Activated CD4-positive, alpha-beta T cell treated with anti-CD3 and anti-CD28 coated beads, Interleukin-2, amount 50 U/mL, for 24 hours (primary cell): ENCODE results near the gene PHF21B.
"Not testable (repeated sequence)": the region's sequence is repeated elsewhere in the genome, so short reads cannot be mapped to it uniquely, and the experiment has no call there.

ENCODE experiments used
- DNase-seq, 2 donors: peaks; one replicate each; pipeline ENCODE4 v3.0.0-alpha.2; 2020; ENCODE audit warnings: low read depth in 1 of 2, low spot score in 1 of 2

PHF21B gene

DNA sequence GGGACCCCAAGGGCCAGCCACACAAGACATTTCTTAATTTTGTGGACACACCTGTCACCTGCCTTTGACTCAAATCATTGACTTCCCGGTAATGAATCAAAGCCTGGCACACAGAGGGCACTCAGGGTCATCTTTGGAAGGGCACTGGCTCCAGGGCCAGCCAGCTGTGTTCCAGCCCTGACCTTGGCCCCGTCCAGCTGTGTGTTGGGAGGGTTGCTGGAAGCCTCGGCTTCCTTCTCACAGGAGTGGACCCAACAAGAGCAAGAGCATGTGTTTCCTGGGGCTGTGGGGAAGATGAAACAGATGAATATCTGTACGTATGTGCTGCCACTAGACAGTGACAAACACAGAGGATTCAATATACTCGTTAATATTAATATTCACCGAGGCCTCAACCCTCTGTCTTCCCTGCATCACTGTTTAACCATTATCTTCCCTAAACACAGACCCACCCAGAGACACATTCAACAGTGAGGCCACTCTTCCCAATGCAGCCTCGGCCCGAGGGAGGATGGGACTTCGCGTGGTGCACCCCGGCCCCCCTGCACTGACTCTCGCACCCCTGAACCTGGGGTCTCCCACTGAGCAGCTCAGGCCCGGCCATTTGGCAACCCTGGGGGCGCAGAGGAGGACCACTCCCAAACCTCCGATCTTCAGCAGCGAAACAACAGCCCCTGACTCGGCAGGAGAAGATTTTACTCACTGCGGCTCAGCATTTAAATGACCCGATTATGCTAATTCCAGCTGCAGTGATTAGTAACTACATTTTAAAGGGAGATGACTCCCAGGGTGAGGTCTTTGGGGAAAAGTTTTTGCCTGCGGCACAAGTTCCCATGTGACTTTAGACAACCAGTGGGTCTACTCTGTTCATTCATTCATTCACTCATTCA, 45.7 kb downstream of the PHF21B start:
- no peak for DNase-seq

GRCh38 chr22:44962741-44963454, 46.9 kb downstream of the PHF21B start:
- DNase-seq: no peak

DNA sequence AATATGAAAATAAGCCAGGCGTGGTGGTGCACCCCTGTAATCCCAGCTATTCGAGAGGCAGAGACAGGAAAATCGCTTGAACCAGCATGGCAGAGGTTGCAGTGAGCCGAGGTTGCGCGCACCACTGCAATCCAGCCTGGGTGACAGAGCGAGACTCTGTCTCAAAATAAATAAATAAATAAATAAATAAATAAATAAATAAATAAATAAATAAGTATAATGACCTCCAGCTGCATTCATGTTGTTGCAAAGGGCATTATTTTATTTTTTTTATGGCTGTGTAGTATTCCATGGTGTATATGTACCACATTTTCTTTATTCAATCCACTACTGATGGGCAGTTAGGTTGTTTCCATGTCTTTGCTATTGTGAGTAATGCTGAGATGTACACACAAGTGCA, 48.1 kb downstream of the PHF21B start:
- DNase-seq: not testable (repeated sequence)

GRCh38 chr22:44956840-44957767, 52.7 kb downstream of the PHF21B start:
- DNase-seq: no peak

DNA sequence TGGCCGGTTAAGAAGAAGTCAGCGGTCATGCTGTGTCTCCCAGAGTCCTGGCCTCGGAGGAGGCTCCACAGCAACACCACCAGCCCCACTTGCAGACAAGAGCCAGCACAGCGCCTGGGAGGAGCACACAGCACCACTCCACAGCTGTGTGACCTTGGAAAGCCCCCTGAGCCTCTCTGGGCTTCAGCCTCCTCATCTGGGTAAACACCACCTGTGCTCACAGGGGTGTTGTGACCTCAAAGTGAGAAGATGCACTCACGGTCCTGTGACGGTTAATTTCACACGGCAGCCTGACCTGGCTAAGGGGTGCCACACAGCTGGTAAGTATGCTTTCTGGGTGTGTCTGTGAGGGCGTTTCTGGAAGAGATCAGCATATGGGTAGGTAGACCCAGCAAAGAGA, 54.7 kb downstream of the PHF21B start:
- DNase-seq: no peak

GRCh38 chr22:44954149-44954548, 55.7 kb downstream of the PHF21B start:
- no peak for DNase-seq

DNA sequence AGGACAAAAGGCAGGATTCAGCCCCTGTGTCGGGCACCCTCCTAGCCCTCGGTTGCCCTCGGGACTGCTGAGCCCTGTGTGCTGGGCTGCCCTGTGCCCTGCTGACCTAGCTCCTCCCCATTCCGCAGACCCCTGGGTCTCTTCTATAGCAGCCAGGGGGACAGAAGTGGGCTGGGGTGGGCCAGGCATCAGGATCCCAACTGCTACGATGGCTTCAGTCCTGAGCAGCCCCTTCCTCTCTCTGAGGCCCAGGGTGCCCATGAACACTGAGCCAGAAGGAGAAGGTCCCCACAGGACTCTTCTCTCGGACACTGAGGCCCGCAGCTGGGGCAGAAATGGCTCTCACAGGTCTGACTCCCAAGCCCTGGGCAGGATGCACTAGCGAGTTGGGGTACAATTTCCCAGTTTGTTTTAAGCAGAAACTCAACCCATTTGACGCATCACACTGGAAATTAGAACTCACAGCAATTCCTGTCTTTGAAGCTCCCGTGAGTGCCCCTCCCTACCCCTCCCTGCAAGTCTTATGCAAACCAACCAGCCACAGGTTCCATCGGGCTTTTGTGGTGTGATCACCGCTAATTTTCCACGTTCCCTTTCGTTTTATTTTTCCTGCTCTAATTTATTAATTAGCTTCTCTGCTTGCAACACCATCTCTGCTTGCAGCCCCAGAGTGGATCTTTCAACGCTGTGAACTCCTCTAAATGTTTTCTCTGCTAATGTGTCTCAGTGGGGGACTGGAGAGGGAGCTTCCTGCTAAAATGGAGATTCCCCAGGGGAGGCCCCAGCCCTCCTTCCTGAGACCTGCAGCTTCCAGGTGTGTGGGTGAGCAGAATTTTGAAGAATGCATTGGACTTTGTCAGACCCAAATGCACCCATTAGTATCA, 56.7 kb downstream of the PHF21B start:
- no peak for DNase-seq

GRCh38 chr22:44951510-44951816, 58.3 kb downstream of the PHF21B start:
- no peak for DNase-seq

GRCh38 chr22:44950806-44951509, 58.8 kb downstream of the PHF21B start:
- DNase-seq: no peak

DNA sequence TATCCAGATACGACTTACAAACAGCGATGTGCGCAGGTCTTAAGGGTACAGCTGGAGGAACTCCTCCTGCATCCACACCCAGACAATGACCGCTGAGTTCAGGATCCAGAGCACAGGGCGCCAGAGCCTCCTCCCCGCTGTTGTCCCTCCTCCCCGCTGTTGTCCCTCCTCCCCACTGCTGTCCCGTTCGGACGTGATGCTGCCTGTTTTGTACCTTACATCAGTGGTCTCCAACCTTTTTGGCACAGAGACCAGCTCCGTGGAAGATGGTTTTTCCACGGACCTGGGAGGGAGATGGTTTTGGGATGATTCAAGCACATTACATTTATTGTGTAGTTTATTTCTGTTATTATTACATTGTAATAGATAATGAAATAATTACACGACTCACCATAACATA, 62.0 kb downstream of the PHF21B start:
- no peak for DNase-seq

- no peak for DNase-seq
Measured at GRCh38 chr22:44947049-44947448, 62.8 kb downstream of the PHF21B start.

- DNase-seq: no peak
Measured at GRCh38 chr22:44944883-44945601, 64.8 kb downstream of the PHF21B start.

DNA sequence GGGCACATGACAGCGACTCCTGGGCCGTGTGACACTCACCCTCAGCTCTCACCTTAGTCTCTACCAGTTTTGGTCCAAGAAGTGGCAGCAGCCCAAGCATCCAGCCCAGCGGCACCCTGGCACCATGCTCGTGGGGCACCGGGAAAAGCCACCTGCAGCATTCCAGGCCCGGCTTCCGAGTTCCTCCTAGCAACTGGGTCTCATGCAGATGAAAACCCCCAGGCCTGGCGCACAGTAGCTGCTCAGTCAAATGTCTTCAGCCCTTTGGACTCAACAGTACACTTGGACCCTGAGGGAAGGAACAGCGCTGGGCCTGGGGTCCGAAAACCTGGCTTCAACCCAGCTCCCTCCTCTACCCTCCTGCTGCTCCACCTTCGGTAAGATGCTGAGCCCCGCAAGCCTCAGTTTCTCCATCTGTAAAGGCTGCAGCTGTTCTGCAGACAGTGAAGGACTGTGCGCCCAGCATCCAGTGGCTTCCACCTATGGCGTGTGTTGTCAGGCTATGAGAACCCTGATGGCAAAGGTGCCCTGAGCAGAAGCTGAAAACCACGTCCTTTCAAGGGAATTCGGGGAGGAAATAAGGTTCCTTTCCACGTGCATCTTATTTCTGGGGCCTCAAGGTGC, 66.0 kb downstream of the PHF21B start:
- no peak for DNase-seq

DNA sequence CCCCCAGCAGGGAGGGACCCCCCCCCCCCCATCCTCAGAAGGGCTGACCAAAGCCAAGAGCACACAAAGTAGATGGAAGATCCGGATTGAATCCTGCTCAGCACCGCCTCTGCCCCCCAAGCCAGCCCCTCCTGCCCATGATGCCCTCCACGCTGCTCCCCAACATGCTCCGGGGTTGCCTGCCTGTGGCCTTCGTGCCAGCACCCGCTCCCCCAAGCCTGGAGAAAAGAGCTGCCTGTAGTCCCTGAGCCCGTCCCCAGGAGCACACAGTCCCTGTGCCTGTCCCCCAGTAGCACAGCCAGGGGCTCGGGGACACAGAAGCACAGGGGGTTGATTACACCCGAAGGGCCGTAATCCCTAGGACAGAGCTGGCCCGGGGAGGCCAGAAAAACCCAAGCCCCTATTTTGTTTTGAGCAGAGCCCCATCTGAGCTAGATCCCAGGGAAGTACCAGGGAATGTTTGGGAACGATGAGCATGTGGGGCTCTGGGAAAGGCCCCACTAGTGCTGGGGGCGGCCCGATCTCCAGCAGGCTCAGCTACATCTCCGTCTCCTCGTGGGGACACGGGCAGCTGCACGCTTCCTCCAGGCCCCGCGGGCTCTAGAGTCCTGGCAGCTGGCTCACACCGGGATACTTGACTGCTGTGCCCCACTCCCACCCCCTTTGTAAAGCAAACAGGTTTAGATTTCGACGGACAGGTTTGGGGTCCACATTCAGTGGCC, 66.7 kb downstream of the PHF21B start:
- no peak for DNase-seq

GRCh38 chr22:44942056-44942455, 67.7 kb downstream of the PHF21B start:
- no peak for DNase-seq

- no peak for DNase-seq
Measured at GRCh38 chr22:44941207-44941606, 68.6 kb downstream of the PHF21B start.

GRCh38 chr22:44940130-44940529, 69.7 kb downstream of the PHF21B start:
- DNase-seq: no peak

GRCh38 chr22:44939451-44939850, 70.4 kb downstream of the PHF21B start:
- DNase-seq: no peak
